Right hindlimb (tissue), 1 donor: ENCODE data around the gene ANKRD18B.
"Not testable (repeated sequence)": the region's sequence is repeated elsewhere in the genome, so short reads cannot be mapped to it uniquely, and the experiment has no call there.

Source experiments
- DNase-seq: peaks from one replicate; pipeline ENCODE4 v3.0.0-alpha.2; 2018

Gene ANKRD18B

GRCh38 chr9:33535541-33535940 is 11.5 kb downstream of the ANKRD18B start:
- DNase-seq: no peak

- not testable (repeated sequence) for DNase-seq
These were observed 19.4 kb downstream of the ANKRD18B start for GRCh38 chr9:33543463-33543862.

- DNase-seq: not testable (repeated sequence)
These were observed 21.7 kb downstream of the ANKRD18B start for GRCh38 chr9:33545715-33546114.

- not testable (repeated sequence) for DNase-seq
These were observed 24.8 kb downstream of the ANKRD18B start for GRCh38 chr9:33548816-33549215.

- not testable (repeated sequence) for DNase-seq
These were observed 25.4 kb downstream of the ANKRD18B start for GRCh38 chr9:33549418-33549817.

- DNase-seq: not testable (repeated sequence)
These were observed 27.1 kb downstream of the ANKRD18B start for GRCh38 chr9:33551183-33551582.

- peak; percentile 44 for DNase-seq
These were observed 28.3 kb downstream of the ANKRD18B start for GRCh38 chr9:33552315-33552725.

GRCh38 chr9:33560217-33560616 is 36.2 kb downstream of the ANKRD18B start:
- not testable (repeated sequence) for DNase-seq

GRCh38 chr9:33562196-33562595 is 38.1 kb downstream of the ANKRD18B start:
- DNase-seq: not testable (repeated sequence)

- DNase-seq: not testable (repeated sequence)
These were observed 43.7 kb downstream of the ANKRD18B start for GRCh38 chr9:33567776-33568175.

- not testable (repeated sequence) for DNase-seq
These were observed 53.7 kb downstream of the ANKRD18B start for GRCh38 chr9:33577786-33578185.

- DNase-seq: not testable (repeated sequence)
These were observed 55.9 kb downstream of the ANKRD18B start for GRCh38 chr9:33579996-33580395.

- not testable (repeated sequence) for DNase-seq
These were observed 58.6 kb downstream of the ANKRD18B start for GRCh38 chr9:33582686-33583085.

- DNase-seq: not testable (repeated sequence)
These were observed 62.1 kb downstream of the ANKRD18B start for GRCh38 chr9:33586128-33586527.

GRCh38 chr9:33587799-33588198 is 63.7 kb downstream of the ANKRD18B start:
- not testable (repeated sequence) for DNase-seq

GRCh38 chr9:33588876-33589275 is 64.8 kb downstream of the ANKRD18B start:
- not testable (repeated sequence) for DNase-seq

GRCh38 chr9:33590857-33591256 is 66.8 kb downstream of the ANKRD18B start:
- DNase-seq: not testable (repeated sequence)

GRCh38 chr9:33596974-33597373 is 72.9 kb downstream of the ANKRD18B start:
- not testable (repeated sequence) for DNase-seq

GRCh38 chr9:33597386-33597785 is 73.3 kb downstream of the ANKRD18B start:
- not testable (repeated sequence) for DNase-seq

GRCh38 chr9:33598796-33599379 is 74.8 kb downstream of the ANKRD18B start:
- not testable (repeated sequence) for DNase-seq

- not testable (repeated sequence) for DNase-seq
These were observed 76.9 kb downstream of the ANKRD18B start for GRCh38 chr9:33600911-33601310.

GRCh38 chr9:33604249-33604648 is 80.2 kb downstream of the ANKRD18B start:
- not testable (repeated sequence) for DNase-seq

- not testable (repeated sequence) for DNase-seq
These were observed 80.9 kb downstream of the ANKRD18B start for GRCh38 chr9:33604936-33605335.

GRCh38 chr9:33611358-33611757 is 87.3 kb downstream of the ANKRD18B start:
- DNase-seq: no peak

GRCh38 chr9:33612410-33612809 is 88.4 kb downstream of the ANKRD18B start:
- not testable (repeated sequence) for DNase-seq
